Epidermal melanocyte (primary cell): Measurements from ENCODE around the gene KIRREL3.
A peak's percentile ranks its signal among the peaks of the same experiment; 100 is the strongest.

Source experiments
- DNase-seq: peaks from one replicate; pipeline ENCODE4 v3.0.0; 2011; ENCODE audit warnings: low spot score; ENCODE audit not compliant: insufficient read length

Gene KIRREL3

DNA sequence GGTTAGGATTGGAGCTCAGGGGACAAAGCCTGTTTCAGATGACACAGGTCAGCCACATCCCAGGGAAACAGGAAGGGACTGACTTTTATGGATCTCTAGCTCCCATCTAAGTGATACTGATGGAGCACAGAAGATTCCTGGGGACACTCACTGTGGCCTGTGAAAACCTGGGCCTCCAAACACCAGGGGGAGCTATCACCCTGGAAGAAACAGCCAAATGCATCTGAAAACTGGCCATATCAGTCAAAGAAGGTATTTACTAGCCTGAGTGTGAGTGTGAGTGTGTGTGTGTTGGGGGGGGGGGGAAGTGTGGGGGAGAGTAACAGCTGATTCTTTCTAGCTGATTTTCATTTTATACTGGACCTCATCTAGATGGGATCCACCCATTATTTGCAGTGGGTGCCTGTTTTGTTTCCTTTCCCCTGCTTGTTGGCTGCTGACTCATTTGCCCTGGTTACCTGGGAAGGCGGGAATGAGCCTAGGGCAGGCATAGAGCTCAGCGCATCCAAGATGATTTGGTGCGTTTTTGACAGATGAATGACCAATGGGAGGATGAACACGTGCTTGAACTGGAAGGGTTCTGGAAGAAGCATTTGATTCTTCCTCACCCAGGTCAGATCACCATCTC lies 284.0 kb downstream of the KIRREL3 start:
- peak; percentile 30 for DNase-seq

DNA sequence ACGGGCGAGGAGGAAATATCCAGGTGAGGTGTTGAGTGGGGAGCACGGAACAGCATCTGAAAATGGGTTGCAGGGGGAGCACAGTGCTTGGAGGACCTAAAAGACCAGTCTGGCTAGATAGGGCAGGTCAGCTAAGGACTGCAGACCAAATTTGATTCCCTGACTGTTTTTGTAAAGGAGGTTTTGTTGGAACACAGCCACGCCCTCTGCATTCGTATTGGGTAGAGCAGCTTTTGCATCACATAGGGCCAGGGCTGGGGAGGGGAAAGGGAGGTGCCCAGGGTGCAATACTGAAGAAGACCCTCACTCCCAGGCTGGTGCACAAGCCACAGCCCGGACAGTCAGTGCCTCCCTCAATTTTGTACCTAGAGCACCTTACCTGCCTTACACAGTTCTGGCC lies 286.8 kb downstream of the KIRREL3 start:
- no peak for DNase-seq

DNA sequence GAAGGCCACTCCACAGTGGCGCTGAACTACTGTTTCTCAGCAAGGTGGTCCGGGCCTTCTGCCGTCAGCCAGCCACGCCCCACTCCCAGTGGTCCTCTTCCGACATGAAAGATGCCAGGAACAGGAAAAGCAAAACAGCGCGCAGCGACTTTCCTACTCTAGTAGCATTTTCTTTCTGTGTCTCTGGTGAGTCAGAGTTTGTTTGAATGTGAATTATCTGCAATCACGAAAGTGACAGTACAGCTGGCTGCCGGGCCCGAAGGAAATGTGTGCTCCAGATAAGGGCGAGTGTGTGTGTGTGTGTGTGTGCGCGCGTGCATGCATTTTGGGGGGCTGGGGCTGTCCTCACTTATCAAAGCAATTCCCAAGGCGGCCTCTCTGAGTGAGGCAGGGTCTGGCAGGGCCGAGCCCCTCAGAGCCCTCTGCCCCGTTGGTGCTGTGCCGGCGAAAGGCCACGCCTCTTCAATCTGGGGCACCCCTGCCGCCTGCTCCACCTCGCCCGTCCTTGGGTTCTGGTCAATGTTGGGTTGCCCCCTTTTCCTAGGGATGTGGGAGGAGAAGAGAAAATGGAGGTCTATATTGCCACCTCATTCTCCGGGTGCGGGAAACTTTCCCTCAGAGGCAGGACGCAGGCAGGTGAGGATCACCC lies 288.5 kb downstream of the KIRREL3 start:
- DNase-seq, result no peak

DNA sequence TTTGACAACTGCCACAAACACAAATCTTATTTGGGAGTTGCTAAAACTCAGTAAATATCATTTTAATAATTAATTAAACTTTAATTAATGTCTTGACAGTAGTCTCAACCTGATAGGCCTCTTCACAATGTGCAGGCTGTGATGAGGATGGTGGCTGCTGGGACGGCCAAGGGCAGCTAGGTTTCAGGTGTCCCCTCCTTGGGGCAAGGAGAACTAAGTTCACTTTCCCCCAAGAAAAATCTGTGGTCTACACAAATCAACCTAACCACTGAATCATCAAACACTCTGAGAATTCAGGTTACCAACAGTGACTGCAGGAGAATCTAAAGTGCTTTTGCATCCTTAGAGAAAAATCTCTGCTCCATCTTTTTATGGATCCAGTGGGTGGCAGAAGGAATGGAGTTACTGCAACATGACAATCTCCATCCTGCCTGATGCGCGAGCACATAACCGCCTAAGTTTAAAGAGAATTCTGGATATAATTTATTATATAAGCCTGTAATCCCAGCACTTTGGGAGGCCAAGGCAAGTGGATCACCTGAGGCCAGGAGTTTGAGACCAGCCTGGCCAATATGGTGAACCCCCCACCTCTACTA lies 289.7 kb downstream of the KIRREL3 start:
- no peak for DNase-seq

DNA sequence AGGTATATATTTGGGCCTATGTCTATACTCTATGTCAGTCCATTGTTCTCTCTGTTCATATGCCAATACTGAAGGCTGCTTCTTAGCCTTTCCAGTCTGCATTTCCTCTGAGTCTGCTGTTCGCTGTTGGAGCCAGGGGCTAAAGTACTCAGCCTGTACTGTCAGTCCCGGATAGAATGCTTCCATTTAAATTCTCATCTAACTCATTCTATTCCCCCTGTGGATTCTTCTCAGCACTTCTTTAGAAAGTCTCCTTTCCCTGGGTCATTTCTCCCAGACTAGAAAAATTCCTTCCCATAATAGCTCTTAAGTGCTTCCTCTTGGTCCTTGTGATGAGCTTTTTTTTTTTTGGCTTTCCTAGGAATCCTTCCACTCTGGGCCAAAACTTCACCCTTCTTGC lies 293.1 kb downstream of the KIRREL3 start:
- DNase-seq, result no peak

DNA sequence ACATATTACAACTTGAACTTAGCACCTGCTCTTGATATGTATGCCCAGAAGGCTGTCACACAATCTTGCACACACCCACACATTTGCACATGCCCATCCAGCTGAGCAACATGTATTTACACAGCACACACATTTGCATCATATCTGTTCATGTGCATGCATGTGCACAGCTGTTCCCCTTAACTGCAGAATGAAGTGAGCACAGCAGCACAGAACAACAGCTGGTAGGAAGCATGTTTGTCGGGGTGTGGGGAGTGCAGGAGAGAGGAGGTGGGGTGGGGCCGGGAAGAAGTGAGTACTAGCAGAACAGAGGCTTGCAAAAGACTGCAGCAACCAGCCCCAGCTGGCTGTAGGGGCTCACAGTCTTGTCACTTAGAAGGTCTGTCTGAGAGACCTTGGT lies 296.5 kb downstream of the KIRREL3 start:
- no peak for DNase-seq

DNA sequence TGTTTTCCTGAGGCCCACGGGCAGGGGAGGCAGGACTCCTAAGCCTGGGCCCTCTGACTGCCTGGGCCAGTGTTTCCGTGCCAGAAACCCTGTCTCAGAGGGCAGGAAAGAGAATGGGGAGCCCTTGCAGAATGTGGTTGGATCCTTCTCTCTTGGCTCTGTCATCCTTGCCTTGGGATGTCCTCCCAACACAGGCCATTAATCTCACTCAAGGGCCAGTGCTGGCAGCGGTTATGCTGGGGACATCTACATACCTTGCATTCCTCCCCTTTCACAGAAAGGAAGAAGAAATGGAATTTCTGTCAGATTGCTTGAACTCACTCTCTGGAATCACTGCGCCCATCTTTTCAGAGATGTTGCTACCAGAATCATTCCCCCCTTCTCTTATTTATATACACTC lies 296.9 kb downstream of the KIRREL3 start:
- DNase-seq, result no peak

DNA sequence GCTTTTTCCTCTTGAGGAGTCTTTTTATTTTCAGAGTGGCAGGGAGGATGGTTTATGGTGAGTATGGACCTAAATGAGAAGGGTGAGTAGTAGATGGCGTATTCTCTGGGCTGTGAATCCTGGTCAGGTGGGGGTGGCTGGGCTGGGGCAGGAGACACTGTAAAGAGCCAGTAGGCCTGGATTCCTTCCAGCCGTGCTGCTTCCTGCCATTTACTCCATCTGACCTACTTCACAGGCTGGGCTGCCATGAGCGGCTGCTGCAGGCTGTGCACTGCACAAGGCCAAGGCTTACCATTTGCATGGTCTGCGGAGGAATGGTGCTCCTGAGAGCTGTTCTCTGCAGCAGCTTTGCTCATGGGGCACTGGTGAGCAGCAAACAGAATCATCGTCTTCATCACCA lies 297.6 kb downstream of the KIRREL3 start:
- no peak for DNase-seq

DNA sequence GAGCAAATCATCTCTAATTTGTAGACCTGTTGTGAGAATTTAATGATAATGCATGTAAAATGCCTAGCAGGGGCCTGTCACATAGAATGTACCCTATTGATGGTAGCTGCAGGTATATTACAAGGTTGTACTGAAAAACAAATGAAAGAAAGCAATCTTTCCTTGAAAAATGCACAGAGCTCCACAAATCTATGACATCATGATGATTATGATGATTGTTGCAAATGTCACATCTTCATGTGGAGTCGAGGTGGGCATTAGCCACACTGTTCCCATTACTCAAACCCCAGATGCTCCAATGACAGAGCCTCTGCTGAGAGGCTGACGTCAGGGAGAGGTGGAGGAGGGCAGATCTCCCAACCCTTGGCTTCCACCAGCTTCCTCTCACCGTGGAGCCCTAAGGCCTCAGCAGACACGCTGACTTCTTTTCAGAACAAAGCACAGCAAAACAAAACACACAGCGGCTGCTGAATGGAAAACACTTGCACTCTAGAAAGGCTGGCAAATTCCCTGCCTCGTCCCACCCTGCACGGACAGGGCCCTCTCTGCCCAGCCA lies 298.3 kb downstream of the KIRREL3 start:
- no peak for DNase-seq

DNA sequence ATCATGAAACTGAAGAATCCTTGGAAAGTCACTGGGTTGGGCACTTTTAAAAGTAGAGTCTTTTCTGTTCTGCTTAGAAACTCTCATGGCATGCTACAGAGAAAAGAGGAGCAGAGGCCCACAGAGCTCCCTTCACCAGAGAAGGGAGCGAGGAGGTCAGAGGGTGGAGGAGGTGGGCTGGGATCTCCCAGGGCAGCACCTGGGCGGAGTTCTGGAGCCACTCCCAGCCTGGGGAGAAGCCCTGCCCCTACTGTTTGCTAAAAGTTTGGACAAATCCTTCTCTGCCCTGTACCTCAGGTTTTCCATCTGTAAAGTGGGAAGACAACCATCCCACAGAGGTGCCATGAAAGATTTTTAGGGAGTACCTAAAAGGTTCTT lies 299.1 kb downstream of the KIRREL3 start:
- no peak for DNase-seq

DNA sequence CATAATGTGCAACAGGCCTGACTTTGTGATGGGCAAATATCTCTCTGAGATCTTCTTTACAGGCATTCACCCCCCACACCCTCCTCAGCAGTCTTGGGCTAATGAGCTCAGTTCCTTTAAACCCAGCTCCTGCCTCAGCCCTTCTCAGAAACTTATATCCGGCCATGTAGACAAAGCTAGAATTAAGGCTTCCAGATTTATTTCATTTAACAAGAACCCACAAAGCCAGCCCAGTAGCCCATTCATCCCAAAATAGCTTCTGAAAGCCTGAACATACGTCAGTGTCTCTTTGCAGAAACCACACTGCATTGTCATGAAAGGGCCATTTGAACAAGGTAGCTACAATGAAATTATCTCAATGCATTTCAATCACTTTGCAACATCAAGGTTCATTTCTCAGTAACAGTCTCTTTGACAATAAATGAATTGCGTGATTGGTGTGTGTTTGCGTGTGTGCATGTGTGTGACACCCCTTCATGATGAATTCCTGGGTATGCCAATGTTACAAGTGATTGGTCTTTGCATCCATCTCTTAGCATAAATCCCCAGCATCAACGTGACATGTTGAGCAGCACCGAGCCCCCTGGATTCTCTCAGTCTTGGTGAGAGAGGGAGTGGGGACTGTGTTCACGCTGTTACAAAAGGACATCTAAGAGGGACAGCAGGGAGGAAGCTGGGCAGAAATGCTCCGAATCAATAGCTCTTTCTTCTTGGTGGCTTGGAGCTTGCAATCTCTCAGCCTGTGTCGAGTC lies 299.6 kb downstream of the KIRREL3 start:
- peak; percentile 42 for DNase-seq

DNA sequence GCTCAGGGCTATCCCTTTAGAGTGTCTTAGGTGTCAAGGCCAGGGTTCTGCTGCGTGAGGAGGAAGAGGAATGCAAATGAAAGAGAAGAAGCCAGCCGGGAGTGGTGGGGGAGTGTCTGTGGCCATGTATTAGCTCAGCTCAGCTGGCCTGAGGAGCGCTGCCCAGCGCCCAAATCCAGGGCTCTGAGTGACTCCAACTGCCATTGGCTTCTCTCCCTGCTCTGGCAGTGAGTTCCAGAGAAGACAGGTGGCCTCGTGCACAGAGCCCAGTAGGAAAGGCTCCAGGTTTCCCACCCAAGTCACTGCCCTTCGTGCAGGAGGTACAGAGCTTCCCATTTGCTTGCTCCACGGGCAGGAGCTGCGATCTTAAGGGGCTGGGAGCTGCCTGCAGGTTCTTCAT lies 302.0 kb downstream of the KIRREL3 start:
- DNase-seq, result no peak

DNA sequence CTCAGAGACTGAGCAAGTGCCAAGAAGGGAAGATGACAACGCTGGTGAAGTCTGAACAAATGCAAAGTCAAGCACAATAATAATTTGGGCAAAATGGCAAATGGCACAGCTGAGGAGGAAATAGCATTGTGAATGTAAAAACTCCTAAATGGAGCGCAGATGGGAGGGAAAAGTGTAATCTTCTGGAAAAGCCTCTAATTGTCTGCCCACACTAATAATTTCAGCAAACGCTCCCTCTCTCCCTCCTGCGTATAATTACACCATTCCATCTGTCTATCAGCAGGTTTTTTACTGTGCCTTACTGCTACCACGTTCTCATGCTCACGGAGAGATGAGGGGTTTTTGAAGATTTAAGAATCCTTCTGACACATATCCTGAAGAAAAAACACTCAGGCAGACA lies 302.6 kb downstream of the KIRREL3 start:
- no peak for DNase-seq

DNA sequence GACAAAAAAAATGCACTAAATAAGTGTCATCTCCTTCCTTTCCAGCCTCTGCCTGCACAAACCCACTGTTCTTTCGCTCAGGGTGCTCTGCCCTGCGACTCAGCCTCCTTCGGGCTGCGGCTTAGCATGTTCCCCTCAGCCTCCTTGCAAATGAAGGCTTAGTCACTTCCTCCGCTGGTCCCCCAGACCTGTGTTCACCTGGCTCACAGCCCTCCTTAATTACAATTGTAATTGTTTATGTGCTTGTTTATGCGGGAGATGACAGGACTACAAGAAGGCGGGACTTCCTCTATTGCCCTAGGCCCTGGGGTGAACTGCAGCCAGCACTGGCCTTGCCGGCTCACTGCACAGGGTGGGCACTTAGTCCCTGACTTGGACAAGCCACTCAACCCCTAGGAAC lies 303.6 kb downstream of the KIRREL3 start:
- DNase-seq, result no peak

DNA sequence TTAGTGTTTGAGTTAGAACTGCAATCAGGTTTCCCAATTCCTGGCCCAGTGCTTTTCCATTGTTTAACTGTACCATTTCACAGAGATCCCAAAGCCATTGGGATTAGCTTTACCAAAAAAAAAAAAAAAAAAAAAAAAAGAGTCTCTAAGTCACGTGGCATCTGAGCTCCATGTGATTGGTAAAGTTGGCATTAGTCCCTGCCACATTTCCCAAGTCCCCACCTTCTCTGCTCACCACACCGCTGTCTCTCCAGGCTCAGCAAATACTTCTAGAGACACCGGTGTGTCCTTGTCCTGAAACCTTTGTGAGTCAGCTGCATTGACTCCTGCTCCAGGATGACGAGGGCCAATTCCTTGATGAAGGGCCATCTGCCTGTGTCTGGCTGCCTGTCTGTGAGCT lies 305.3 kb downstream of the KIRREL3 start:
- no peak for DNase-seq

DNA sequence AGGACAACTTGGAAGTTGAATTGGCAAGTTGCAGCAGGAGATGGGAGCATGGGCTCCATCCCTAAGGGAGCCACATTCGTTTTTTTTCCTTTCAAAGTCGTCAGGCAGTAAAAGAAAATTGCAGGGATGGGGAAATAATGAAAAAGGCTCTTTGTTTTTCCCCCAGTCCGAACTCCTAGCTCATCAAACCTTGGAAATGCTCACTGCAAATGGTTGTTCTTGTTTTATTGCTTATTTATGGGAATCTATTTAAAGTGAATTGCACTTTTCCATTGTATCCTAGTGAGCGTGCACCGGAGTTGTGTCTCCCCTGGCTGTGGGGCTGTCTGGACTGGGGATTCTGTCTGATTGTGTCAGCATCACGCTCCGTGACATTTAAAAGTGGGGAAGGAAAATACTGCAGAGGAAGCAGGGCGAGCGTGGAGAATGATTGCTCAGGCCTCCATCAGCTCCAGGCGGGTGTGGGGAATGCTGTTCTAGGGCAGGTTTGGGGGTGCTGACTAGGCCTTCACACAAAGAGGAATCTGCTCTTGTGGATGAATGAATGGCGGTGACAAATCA lies 306.4 kb downstream of the KIRREL3 start:
- no peak for DNase-seq

DNA sequence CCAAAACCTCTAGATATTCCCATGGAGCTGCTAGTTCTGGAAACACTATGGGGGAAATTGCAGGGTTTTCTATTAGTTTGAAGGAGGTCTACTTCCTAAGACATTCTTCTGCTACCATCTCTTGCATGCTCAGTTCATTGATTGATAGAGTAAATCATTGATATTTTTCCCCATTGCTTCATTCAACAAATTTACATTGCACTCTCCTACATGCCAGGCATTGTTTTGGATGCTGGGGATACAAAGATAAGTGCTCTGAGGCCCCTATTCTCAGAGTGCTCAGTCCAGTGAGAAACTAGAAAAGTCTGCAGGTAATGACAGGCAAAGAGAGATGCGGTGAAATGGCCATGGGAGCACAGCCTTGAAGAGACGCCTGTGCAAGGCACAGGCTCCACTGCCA lies 313.1 kb downstream of the KIRREL3 start:
- no peak for DNase-seq

DNA sequence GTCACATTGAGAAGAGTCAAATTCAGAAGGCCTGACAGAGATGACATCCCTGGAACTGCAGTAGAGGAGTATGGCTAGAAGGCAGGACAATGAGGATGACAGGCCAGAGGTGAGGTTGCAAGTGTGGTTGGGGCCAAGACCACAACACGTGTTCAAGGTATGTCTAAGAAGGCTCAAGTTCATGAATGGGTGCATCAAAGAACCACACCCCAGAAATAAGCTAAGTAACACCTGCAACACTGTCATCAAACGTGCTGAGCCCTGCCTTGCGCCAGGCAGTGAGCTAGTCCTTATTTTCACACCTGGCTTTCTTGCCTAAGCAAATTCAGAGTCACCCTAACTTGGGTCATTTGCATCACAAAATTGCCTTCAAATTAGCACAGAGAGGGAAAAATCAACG lies 313.6 kb downstream of the KIRREL3 start:
- no peak for DNase-seq

DNA sequence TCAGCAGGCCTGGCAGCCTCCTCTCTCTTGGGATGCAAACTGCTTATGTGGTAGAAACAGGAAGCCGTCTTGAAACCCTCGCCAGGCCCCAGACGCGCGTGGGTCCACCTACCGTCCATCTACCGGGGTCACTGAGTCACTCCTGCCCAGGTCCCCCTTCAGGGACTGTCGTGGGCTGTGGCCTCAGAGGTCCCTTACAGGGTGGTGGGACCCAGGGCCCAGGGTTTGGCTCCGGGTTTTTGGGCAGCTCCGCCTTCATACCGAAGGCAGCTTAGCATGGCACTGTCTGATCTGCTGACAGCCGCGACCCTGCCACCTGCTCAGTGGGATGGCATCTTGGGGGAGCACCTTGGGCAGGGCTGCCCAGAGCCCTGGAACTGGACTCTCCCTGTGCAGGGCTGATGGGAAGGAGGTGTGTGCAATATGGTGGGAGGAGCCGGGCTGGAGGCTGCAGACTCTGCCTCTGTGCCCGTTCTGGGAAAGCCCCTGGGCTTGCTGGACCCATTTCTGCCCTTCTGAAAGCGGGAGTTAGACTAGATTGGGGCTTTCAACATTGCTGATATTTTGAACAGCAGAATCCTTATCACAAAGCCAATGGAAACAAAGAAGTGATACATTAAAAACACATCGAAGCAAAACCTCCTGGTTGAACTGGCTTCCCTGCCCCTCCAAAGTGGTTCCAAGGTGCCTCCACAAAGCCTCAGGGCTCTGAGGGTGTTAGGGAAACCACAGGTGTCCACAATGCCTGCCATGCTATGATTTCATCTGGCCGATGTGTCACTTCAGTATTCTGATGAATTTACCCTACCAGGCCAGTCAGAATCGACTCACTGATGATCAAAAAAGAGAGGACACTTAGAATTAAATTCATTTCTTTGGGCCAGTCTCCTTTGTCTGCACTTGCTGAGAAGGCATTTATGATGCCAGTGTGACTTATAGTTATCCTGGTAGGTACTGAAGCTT lies 316.5 kb downstream of the KIRREL3 start:
- DNase-seq, result no peak

DNA sequence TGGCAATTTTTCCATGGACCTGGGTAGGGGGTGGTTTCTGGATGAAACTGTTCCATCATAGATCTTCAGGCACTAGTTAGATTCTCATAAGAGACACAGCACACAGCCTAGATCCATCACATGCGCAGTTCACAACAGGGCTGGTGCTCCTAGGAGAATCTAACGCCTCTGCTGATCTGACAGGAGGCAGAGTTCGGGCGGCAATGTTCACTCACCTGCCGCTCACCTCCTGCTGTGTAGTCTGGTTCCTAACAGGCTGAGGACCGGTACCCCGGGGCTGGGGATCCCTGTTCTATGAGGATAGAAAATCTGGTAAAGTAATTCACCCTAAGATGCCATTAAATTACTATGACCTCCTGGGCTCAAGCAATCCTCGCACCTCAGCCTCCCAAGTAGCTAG lies 318.0 kb downstream of the KIRREL3 start:
- DNase-seq, result no peak

DNA sequence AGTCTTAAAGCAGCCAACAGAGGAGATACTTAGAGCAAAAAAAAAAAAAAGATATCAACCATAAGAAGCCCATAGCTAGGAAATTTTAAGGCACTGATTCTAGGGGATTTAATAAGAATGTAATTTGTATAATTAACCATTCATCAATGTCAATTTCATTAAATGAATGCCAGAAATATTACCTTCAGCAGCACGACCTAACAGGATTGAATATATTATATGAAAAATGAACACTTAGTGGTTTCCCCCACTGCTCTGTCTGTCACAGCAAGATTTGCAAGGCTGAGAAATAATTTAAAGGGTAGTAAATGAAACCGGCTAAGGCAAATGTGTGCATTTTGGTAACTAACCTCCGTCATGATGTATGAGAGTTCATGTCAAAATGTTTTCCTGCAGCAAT lies 319.9 kb downstream of the KIRREL3 start:
- DNase-seq, result no peak
